Keratinocyte (primary cell): ENCODE results near the gene C15orf40. TPM values are rescaled to one million over a fixed set of nuclear protein-coding genes. Genes with fewer than 3 reads are reported as not detected.

Experiments
- DNase-seq: peaks from one replicate; pipeline ENCODE4 v3.0.0-alpha.2; 2011; ENCODE audit warnings: low read depth, missing footprints, low spot score
- FAIRE-seq: peaks from 2 replicates; lab custom pipeline; 2011; peaks lifted over from hg19 to GRCh38; lab: Jason Lieb, UNC
- H2AFZ ChIP-seq: 2 replicates; pipeline ENCODE4 v1.6.0; 2012; ENCODE audit warnings: low read length, control low read depth, inconsistent platforms; ENCODE audit not compliant: control insufficient read depth
- H3K27ac ChIP-seq: 2 replicates; pipeline ENCODE4 v1.5.1; 2011; ENCODE audit warnings: low read length; ENCODE audit not compliant: control insufficient read depth, insufficient read depth
- H3K27me3 ChIP-seq: 3 replicates; pipeline ENCODE4 v1.6.0; 2011; ENCODE audit warnings: low read length; ENCODE audit not compliant: control insufficient read depth, insufficient read depth; ENCODE audit errors: extremely low read depth
- H3K36me3 ChIP-seq, 2 experiments: 2 replicates in 1 of 2; 3 replicates in 1 of 2; pipeline ENCODE4 v1.5.1; 2011; ENCODE audit warnings: low read length in 2 of 2, mild to moderate bottlenecking in 1 of 2; ENCODE audit not compliant: control insufficient read depth in 2 of 2, insufficient read depth in 2 of 2; ENCODE audit errors: extremely low read depth in 1 of 2
- H3K4me1 ChIP-seq: 3 replicates; pipeline ENCODE4 v1.5.1; 2011; ENCODE audit warnings: low read length; ENCODE audit not compliant: control insufficient read depth, insufficient read depth; ENCODE audit errors: extremely low read depth
- H3K4me2 ChIP-seq: 3 replicates; pipeline ENCODE4 v1.6.0; 2011; ENCODE audit warnings: low read depth, low read length; ENCODE audit not compliant: control insufficient read depth, insufficient read depth; ENCODE audit errors: extremely low read depth
- H3K4me3 ChIP-seq, 3 experiments: fragments of 200-600 bp in 1 of 3; sonication (generic) in 1 of 3; 2 replicates in 2 of 3; 3 replicates in 1 of 3; pipeline ENCODE4 v1.5.1; 2011 to 2016; ENCODE audit warnings: low read length in 3 of 3, mild to moderate bottlenecking in 3 of 3, control low read depth in 2 of 3, inconsistent platforms in 1 of 3, low read depth in 1 of 3, mixed read lengths in 1 of 3, mixed run types in 1 of 3, moderate library complexity in 1 of 3; ENCODE audit not compliant: control insufficient read depth in 2 of 3, insufficient read depth in 2 of 3; ENCODE audit errors: extremely low read depth in 1 of 3
- H3K79me2 ChIP-seq: 2 replicates; pipeline ENCODE4 v1.6.0; 2012; ENCODE audit warnings: low read length; ENCODE audit not compliant: control insufficient read depth, insufficient read depth
- H3K9ac ChIP-seq: 3 replicates; pipeline ENCODE4 v1.6.0; 2011; ENCODE audit warnings: low read length; ENCODE audit not compliant: control insufficient read depth, insufficient read depth; ENCODE audit errors: extremely low read depth
- H3K9me1 ChIP-seq: 3 replicates; pipeline ENCODE4 v1.6.0; 2011; ENCODE audit warnings: low read length; ENCODE audit not compliant: control insufficient read depth, insufficient read depth; ENCODE audit errors: extremely low read depth
- H3K9me3 ChIP-seq: 2 replicates; pipeline ENCODE4 v1.5.1; 2012; ENCODE audit warnings: low read depth, low read length; ENCODE audit not compliant: control insufficient read depth
- H4K20me1 ChIP-seq: 3 replicates; pipeline ENCODE4 v1.6.0; 2011; ENCODE audit warnings: low read length; ENCODE audit not compliant: control insufficient read depth, insufficient read depth; ENCODE audit errors: extremely low read depth
- EZH2 ChIP-seq: IDR thresholded peaks from one replicate; pipeline ENCODE4 v1.6.1; 2012; ENCODE audit warnings: inconsistent platforms, mild to moderate bottlenecking, low read length, moderate library complexity
- dilution Hi-C: fragments of 300-500 bp; cut with MboI; formaldehyde crosslinking; loops from one replicate; pipeline ENCODE4 v1.7.0; 2020; ENCODE audit warnings: low sequenced_read_pairs; ENCODE audit not compliant: extremely low pct_ligation_motif_present
- polyA plus RNA-seq, 5 experiments: library from polyadenylated mRNA; depleted of rRNA in 3 of 5; stranded (reverse) in 3 of 5; stranded (forward) in 1 of 5; unstranded in 1 of 5; fragments of >200 nt; gene quantifications; 1 replicate in 1 of 5; 2 replicates in 3 of 5; 3 replicates in 1 of 5; pipeline versions ENCODE4 v1.2.1 to v1.2.3, GENCODE V29; 2011 to 2012; ENCODE audit warnings: missing spikeins in 2 of 5, low read depth in 1 of 5, low replicate concordance in 1 of 5
- TF ChIP-seq, protein P1 (sequence below), 3 experiments: IDR thresholded peaks in 1 of 3; conservative IDR thresholded peaks in 1 of 3; optimal IDR thresholded peaks in 1 of 3; 2 replicates in 2 of 3; 3 replicates in 1 of 3; pipeline versions ENCODE3 to v1.5.1; 2011; ENCODE audit warnings: low read length in 3 of 3, mild to moderate bottlenecking in 3 of 3, moderate library complexity in 2 of 3, control low read depth in 1 of 3, inconsistent platforms in 1 of 3; ENCODE audit not compliant: insufficient read depth in 2 of 3; ENCODE audit errors: extremely low read depth in 1 of 3

Gene C15orf40
- polyA plus RNA-seq, 1 donor (not counting 4 experiments of a cell fraction or from before 2014, with no cell fraction given): 26.6 TPM

- Histone ChIP-seq H4K20me1 (no peaks in the 10 kb centered on the region), H3K27me3 (no peaks in the 10 kb centered on the region), H3K27ac (no peak overlapping the region), H3K4me2 (no peak overlapping the region), H3K4me1 (no peaks in the 10 kb centered on the region), H3K79me2 (no peaks in the 10 kb centered on the region), H3K9me1 (no peaks in the 10 kb centered on the region), H3K4me3 (no peak overlapping the region), H3K36me3 (no peaks in the 10 kb centered on the region), H3K9me3 (no peaks in the 10 kb centered on the region), H3K9ac (no peak overlapping the region), H2AFZ (no peak overlapping the region)
- FAIRE-seq (no peak), DNase-seq (no peak)
- TF ChIP-seq EZH2: no peak
- TF ChIP-seq, protein P1, sequence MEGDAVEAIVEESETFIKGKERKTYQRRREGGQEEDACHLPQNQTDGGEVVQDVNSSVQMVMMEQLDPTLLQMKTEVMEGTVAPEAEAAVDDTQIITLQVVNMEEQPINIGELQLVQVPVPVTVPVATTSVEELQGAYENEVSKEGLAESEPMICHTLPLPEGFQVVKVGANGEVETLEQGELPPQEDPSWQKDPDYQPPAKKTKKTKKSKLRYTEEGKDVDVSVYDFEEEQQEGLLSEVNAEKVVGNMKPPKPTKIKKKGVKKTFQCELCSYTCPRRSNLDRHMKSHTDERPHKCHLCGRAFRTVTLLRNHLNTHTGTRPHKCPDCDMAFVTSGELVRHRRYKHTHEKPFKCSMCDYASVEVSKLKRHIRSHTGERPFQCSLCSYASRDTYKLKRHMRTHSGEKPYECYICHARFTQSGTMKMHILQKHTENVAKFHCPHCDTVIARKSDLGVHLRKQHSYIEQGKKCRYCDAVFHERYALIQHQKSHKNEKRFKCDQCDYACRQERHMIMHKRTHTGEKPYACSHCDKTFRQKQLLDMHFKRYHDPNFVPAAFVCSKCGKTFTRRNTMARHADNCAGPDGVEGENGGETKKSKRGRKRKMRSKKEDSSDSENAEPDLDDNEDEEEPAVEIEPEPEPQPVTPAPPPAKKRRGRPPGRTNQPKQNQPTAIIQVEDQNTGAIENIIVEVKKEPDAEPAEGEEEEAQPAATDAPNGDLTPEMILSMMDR (optimal IDR thresholded peaks at IDR 0.05 in 1 of 3, IDR thresholded peaks at IDR 0.05 in 1 of 3, conservative IDR thresholded peaks at IDR 0.05 in 1 of 3; ENCODE audit: extremely low read depth in 1 of 3, insufficient read depth in 2 of 3, low read length in 3 of 3): no peak
- dilution Hi-C loops: no loop called here
Observed at GRCh38 chr15:82978438-82978837, 33.0 kb downstream of the C15orf40 start.

DNA sequence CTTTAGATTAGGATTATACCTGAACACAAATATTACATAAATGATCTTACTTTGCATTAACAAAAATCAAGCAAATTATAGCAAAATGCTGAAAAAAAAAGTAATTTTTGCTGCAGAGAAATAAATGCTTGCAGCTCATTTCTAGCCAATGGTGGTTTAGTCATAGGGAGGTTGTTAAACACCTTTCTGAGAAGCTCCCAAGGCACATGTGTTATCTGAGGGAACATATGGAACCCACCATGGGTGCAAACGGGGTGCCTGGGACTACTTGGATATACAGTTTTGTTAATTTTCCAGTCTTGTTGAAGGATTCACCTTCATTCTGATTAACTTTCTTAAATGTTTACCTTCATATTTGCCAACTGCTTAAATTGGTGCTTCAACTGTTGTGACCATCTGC lies 34.4 kb downstream of the C15orf40 start:
- FAIRE-seq (no peak), DNase-seq (no peak)
- Histone ChIP-seq H3K9ac (no peak overlapping the region), H3K4me3 (no peak overlapping the region), H3K9me3 (no peaks in the 10 kb centered on the region), H3K36me3 (no peaks in the 10 kb centered on the region), H3K27ac (no peak overlapping the region), H3K4me2 (no peak overlapping the region), H3K27me3 (no peaks in the 10 kb centered on the region), H2AFZ (no peak overlapping the region), H3K9me1 (no peaks in the 10 kb centered on the region), H3K79me2 (no peaks in the 10 kb centered on the region), H3K4me1 (no peaks in the 10 kb centered on the region), H4K20me1 (no peaks in the 10 kb centered on the region)
- TF ChIP-seq EZH2: no peak
- TF ChIP-seq, protein P1 (optimal IDR thresholded peaks at IDR 0.05 in 1 of 3, IDR thresholded peaks at IDR 0.05 in 1 of 3, conservative IDR thresholded peaks at IDR 0.05 in 1 of 3; ENCODE audit: extremely low read depth in 1 of 3, insufficient read depth in 2 of 3, low read length in 3 of 3): no peak
- dilution Hi-C loops: no loop called here
